GF-D8 (cell line): Measurements from ENCODE around the gene APOA1.
A peak's percentile ranks its signal among the peaks of the same experiment; 100 is the strongest.
"Not testable (repeated sequence)": the region's sequence is repeated elsewhere in the genome, so short reads cannot be mapped to it uniquely, and the experiment has no call there.

Experiments
- DNase-seq: peaks from one replicate; lab custom pipeline; 2025; lab: John Stamatoyannopoulos, UW

APOA1 gene

DNA sequence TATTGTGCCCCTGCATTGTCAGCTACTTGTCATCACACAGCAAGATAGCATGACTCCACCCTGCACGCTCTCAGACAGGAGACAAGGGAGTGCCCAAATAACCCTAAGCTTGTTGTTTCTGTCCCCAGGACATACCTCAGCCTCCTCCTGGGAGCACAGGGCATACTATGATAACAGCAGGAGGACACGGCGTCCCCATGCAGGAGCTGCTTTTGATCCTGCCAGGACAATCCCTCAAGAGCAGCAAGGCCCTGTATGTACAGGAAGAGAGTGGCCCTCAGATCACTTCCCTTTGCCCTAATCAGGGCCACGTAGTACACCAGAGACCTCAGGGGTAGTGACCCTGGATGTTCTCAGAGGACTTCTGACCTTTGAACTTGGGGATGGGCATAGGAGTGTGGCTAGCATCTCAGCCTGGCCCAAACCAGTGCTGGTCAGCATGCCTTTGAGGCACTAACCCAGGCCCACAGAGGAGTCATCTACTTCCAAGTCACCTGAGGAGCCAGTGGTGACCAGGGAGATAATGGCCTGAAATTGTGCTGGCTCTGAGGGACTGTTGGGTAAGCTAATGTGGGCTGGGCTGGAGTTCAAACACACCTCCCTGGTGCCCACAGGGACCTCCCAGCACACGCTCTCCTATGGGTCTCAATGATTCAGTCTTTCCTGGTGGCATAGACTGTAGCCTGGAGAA, 23.5 kb downstream of the APOA1 start:
- DNase-seq = no peak

DNA sequence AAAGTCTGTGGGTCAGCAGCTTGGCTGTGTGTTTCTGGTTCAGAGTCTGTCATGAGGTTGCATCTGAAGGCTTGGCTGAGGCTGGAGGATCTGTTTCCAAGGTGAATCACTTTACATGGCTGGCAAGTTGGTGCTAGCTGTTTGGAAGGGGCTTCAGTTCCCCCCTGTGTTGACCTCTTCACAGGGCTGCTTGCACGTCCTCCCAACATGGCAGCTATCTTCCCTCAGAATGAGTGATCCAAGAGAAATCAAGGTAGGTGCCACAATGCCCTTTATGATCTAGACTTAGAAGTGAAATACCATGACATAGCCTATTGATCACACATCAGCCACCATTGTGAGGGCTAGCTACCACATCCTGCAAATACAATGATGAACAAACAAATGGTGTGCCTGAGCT, 24.3 kb downstream of the APOA1 start:
- no peak for DNase-seq

DNA sequence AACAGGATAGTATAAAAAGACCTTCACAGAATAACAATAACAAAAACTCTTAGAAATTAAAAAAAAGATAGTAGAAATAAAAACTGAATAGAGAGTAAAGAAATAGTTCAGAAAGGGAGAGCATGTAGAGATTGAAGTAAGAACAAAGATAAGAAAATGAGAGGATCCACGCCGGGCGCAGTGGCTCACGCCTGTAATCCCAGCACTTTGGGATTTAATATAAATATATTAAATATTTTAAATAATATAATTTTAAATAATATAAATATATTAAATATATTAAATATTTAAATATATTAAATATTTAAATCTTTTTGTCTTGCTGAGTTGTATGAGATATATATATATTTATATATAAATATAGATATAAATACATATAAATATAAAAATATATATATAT, 25.3 kb downstream of the APOA1 start:
- no peak for DNase-seq

DNA sequence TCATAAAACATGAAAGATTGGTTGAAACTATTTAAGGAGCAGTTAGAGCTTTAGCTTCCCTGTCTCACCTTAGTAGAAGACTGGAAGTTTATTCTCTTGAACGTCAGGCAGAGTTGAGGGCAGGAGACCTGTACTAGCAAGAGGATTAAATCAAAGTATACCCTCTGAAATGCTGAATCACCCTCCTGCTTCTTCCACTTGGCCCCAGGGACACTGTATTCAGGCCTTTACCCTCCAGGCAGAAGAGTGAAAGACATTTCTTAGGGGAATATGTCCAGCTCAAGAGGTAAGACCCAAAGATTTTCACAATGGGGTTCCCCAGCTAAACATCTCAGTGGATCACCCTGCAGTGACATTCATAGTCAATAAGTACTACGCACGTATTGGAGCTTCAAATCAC, 26.2 kb downstream of the APOA1 start:
- DNase-seq = no peak

DNA sequence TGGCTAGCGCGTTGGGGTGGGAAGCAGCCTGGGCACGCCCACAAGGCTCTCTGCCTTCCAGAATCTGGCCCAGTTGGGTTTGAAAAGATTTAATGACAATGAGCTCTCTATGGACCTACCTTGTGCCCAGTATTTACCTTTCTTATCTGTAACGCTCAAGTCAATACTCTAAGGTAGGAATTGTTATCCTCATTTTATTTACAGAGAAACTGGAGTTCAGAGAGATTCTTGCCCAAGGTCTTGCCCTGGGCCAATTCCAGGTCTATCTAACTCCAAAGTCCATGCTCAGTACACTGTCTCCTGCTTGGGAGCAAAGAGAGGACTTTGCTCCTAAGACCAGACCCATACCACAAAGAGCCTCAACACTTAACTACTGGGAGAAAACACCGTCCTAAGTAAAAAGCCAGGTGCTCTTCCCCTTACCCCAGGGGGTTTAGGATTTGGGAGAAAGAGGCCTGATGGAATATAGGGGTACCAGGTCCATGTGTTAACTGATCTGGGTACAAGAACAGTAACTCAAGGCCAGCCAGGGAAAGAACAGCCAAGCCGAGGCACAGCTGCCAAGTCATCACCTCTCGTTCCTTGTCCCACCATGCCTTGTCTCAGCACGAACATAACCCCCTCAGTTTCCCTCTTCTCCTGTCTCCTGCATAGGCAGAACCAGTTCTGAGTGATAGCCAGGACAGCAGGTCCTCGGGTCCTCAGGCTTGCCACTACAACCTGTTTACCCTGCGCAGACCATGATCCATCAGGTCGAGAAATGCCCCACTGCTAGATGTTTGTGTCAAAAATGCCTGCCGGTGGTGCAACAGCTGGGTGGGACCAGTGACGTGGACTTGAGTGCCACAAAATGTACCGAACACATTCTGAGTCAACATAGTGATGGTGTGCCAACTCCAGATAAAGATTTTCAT, 28.9 kb downstream of the APOA1 start:
- DNase-seq = no peak

DNA sequence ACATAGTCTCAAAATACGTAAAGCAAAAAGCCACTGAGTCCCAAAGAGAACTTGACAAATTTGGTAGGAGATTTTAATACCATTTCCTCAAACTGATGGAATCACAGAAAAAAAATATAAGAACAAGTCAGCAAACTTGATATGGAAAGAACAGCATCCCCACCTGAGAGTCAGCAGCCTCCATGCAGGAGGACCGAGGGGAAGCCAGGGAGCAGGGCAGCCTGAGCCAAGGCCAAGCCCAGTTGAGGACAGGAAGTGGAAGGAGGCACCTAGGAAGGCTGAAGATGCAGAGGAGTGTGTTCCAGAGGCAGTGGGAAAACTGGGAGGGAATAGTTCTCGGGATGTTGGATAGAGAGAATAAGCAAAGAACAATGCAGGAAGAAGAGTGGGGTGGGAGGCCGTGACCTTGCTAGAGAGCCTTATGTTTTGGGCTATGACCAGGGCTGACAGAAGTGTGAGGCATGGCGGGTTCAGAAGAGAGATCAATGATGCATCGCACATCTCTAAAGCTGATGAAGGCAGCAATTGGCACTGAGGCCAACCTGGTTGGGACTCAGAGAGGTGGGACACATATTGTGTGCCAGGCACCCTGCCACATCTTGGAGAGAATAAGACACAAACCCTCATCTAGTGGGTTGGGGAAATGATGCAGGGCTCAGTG, 29.7 kb downstream of the APOA1 start:
- no peak for DNase-seq

DNA sequence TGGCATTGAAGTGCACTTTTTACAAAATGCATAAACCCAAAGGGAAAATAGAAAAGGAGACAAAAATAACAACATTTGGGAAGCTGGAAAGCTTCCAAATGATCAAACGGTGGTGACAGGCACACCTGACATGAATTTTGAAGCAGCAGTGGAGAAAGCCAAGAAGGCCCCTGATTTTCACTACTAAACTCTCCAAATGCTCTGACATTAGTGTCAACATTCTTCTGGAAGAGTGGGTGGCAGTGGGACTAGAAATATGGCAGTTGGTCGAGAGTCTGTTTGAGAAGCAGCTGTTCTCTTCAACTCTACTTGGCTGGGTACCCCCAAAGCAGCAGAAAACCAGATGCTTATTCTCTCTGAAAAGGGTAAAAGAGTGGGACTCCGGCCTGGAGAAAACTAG, 33.4 kb downstream of the APOA1 start:
- no peak for DNase-seq

DNA sequence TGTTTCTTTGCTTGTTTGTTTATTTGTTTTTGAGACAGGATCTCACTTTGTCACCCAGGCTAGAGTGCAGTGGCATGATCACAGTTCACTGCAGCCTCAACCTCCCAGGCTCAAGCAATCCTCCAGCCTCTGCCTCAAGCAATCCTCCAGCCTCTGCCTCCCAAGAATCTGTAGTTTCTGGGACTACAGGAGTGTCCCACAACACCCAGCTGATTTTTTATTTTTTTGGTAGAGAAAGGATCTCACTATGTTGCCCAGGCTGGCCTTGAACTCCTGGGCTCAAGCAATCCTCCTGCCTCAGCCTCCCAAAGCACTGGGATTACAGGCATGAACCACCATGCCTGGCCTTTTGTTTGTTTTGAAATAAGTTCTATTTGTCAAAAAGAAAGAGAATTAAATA, 35.8 kb downstream of the APOA1 start:
- DNase-seq = not testable (repeated sequence)

DNA sequence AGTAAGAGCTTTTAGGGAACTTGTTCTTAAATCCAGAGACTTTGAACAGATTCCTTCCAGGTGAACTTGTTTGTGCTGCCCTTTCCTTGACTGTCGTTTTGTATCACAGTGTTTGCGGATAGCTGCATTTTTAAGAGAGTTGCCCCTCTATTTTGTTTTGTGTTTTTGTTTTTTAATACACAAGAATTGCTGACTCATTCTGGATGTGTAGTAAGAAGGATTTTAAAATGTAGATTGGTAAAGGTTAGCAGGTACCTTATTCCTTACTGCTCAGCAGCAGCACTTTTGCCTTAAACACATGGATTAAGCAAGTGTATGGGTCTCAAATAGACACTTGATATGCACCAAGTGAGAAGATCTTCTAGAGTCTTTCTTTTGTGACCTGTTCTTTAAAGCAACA, 36.8 kb downstream of the APOA1 start:
- no peak for DNase-seq

DNA sequence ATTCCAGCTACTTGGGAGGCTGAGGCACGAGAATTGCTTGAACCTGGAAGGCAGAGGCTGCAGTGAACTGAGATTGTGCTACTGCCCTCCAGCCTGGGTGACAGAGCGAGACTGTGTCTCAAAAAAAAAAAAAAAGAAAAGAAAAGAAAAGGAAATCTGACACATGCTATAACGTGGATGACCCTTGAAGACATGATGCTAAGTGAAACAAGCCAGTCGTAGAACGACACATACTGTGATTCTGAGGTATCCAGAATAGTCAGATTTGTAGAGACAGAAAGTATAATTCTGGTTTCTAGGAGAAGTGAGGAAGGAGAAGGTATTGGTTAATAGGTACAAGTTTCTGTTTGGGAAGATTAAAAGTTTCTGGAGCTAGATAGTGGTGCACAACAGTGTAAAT, 39.1 kb downstream of the APOA1 start:
- DNase-seq = no peak

DNA sequence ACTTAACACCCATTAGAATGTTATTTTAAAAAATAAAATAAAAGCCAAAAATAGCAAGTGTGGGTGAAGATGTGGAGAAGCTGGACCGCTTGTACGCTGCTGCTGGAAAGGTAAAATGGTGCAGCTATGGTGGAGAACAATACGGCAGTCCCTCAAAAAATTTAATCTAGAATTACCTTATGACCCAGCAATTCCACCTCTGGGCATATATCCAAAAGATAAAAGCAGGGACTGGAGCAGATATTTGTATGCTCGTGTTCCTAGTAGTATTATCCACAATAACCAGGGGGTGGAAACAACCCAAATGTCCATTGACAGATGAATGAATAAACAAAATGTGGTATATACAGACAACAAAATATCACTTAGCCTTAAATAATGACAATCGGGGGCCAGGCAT, 39.6 kb downstream of the APOA1 start:
- no peak for DNase-seq

DNA sequence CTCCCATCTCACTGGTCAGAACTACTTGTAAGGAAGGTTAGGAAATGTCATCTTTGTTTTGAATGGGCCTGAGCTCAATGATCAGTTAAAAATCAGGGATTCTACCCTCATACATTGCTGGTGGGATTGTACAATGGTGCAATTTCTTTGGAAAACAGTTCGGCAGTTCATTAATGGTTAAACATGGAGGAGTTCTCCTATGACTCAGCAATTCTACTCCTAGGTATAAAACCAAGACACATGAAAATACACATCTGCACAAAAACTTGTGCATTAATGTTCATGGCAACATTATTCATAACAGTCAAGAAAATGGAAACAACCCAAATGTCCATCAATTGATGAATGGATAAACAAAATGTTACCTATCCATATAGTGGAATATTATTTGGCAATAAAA, 40.9 kb downstream of the APOA1 start:
- no peak for DNase-seq

DNA sequence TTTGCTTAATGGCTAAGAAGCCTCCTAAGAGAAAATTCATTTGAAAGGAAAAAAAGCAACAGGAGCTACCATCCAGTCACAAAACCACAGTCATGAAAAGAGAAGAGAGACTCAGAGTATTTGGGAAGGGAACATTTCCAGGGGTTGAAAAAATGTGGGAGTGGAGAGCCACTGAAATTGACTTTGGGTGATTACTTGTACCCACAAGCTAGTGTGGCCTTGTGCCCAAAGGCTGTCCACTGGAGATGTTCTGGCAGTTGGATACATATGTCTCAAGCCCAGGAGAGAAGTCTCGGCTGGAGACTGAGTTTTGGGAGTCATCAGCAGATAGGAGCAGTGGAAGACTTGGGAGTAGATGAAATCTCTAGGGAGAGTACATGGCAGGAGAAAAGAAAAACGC, 42.6 kb downstream of the APOA1 start:
- no peak for DNase-seq

DNA sequence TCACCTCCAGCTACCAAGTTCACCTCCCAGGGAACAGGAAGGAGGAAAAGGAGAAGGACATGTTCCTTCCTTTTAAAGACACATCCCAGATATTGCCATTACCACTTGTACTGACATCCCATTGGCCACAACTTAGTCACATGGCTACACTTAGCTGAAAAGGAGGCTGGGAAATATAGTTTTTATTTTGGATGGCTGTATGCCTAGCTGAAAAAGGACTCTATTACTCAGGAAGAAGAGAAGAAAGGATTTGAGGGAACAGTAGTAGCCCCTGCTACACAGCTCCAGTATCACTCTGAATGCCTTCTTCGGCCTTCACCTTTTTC, 43.7 kb downstream of the APOA1 start:
- no peak for DNase-seq

DNA sequence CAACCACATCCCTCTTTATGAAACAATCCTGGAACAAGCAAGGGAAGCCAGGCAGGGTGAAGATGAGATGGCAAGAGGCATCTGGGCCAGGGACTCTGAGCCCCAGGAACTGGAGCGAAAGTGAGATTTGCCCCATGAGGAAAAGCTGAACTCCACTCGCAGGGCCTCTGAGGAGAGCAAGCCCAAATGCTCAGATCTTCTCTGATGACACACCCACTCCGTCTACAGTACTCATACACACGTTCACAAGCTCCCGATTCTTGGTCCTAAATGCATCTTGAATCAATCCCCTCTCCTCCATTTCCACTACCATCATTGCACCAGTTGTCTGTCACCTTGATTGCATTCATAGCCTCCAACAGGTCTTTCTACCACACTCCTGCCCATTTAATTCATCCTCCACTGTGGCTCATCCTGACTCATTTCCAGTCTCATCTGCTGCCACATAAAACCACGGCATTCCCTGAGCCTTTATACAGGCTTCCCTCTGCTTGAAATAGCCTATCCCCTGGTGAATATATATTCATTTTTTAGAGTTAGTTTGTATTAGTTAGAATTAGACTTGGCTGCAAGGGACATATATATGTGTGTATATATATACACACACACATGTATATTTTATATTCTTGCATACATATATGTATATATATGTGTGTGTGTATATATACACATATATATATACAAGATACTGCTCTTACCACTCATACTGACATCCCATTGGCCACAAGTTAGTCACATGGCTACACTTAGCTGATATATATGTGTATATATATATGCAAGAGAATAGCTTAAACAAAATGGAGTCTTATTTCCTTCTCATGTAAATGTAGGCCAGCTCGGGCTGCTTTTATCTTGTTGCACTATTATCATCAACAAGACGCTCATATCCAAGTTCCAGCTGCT, 44.3 kb downstream of the APOA1 start:
- no peak for DNase-seq

DNA sequence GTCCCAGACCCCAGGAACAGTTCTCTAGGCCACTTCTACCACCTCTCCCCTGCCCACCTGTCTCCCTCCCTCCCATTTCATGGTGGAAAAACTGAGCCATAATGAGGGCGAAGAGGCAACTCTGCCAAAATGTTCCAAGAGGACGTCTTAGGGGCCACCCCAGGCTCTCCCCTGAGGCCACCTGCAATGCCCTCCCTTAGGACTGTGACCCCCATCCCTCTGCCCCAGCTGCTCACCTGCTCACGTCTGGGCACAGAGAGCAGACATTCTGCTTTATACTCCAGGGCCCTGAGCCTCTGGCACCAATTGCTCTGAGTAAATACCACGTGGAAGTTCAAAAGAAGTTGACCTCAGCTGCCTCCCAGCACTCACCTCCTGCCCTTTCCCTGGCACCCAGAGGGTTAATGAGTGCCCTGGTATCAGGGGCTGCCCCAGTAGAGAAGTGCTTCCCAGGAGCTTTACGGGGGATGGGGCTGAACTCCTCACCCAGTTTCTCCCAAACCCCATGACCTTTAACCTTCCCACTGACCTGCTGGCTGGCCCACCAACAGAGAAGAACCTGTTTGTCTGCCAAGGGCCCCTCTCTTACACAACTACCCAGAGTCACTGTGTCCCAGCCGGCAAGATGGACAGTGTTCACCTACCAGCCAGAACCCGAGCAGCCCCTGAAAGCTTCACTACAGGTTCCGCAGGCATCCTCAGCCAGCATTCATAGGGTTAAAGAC, 45.1 kb downstream of the APOA1 start:
- DNase-seq = no peak

DNA sequence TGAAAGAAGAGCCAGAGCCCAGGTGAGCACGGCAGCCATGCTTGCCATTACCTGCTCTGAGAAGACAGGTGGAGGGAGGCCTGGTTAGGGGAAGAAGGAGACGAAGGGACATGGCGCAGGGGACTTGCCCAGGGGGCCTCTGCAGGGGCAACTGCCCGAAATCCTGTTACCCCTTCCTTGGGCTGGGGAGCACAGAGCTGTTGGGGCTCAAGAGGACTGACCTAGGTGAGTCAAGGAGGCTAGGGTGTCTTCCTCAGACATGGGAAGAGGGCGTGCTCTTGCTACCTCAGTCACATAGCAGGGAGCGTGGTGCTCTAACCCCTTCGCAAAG, 45.6 kb downstream of the APOA1 start, which contains the start of gene APOA5:
Gene APOA5 (minus strand): TSS at position 67 of the 331 bp plus-strand sequence. CDS start 19 bp downstream, at position 48.
- DNase-seq = no peak

DNA sequence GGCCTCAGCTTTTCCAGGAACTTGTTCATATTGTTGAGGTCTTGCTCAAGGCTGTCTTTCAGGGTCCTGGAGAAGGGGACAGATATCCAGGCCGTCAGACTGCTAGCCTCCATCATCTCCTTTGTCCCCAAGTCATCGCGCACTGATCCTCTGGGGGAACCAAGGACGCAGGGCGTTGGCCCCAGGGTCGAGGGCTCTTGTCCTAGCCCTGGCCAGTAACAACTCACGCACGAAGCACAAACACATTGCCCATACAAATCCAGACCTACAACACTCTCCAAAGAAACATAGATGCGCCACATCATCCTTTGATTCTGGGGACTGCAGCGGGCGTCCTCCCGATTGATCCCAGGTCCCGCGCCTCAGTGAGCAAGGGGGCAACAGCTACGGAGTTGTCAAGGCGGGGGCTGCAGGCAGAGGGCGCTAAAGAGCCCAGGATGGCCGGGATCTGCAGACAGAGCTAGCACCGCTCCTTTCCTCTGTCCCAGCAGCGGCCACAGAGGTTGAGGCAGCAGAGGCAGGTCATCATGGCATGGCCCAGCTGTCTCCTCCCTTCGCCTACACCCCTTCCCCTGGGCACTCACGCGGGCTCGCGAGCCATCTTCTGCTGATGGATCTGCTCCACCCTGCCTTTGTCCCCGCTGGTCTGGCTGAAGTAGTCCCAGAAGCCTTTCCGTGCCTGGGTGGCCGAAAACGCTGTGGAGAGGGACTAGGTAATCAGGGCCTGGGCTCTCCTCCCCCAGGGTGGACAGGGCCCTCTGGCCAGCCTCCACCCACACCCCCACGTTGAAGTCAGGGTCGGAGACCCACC, 46.2 kb downstream of the APOA1 start:
- peak; percentile 53 for DNase-seq

DNA sequence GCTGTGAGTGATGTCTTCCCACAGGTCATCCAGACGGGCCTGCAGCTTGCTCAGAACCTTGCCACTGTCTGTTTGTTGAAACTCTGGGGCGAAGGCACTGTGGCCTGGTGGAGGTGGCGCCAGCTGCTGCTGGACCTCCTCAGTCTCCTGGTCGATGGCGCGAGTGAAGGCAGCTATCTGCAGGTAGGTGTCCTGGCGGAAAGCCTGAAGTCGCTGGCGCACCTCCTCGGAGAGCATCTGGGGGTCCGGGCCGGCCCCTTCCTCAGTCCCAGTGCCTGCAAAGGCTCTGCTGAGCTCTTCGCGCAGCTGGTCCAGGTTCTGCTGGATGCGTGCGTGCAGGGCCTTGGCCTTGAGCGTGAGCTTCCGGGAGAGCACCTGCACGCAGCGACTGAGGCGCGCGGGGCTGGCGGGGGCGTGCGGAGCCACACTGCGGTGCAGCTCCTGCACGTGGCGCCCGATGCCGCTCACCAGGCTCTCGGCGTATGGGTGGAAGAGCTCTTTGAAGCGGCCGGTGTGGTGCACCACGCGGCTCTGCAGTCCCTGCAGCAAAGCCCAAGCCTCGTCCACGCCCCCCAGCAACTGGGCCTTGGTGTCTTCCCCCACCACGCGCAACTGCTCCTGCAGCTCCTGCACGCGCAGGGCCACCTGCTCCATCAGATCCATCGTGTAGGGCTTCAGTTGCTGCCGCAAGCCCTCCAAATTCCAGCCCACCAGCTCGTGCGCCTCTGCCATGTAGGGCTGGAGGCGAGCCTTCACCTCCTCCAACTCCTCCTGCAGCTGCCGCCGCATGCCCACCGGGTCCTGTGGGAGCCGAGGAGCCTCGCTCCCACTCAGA, 47.0 kb downstream of the APOA1 start:
- no peak for DNase-seq

DNA sequence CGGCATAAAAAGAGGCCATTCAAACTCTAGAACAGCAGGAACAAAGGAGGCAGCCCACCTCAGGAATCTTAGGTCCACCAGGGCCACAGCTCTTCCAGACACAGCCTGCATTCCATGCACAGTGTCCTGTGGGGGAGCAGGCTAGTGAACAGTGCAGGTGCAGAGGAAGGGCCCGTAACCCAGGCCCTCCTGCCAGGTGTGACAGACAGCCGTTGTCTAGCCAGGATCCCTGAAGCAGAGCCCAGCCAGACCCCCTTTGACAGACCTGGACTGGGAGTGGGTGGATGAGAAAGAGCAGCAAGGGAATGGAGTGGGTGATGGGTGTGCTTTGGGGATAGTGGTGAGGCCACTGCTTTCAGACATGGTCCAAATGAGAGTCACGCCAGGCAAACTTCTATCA, 48.4 kb downstream of the APOA1 start:
- no peak for DNase-seq
